ENCODE data around the gene NCF4. TPM values are rescaled to one million over a fixed set of nuclear protein-coding genes. Genes with fewer than 3 reads are reported as not detected.

Gene NCF4
- total and polyA plus RNA-seq, 2 donors (not counting 1 experiment from before 2014, with no cell fraction given) = 118 to 175 TPM

GRCh38 chr22:36862251-36863242 lies 1.7 kb downstream of the NCF4 start:
- no peaks in the 10 kb centered on the region for H3K27me3 ChIP-seq (replicated peaks in 1 of 4; ENCODE audit: control extremely low read depth in 1 of 4, control insufficient read depth in 3 of 4, insufficient read depth in 4 of 4, low read length in 3 of 4)
- peak overlapping the region; percentile 81 for H3K4me2 ChIP-seq (replicated peaks; ENCODE audit: low read depth, low read length, poor library complexity, severe bottlenecking)
- peak overlapping the region; percentile 38 for H2AFZ ChIP-seq (ENCODE audit: insufficient read depth, low read depth, low read length, poor library complexity, severe bottlenecking)
- peak overlapping the region; percentile 95 to 96 for H3K27ac ChIP-seq (ENCODE audit: low read length in 2 of 2)
- TF ChIP-seq EZH2 (IDR thresholded peaks at IDR 0.05; ENCODE audit: borderline replicate concordance, insufficient read depth, low read depth, low read length, poor library complexity, severe bottlenecking) = no peak
- TF ChIP-seq CTCF (IDR thresholded peaks at IDR 0.05) = no peak
- no peaks in the 10 kb centered on the region for H3K9me3 Mint-ChIP-seq (ENCODE audit: insufficient read depth)
- H3K79me2 ChIP-seq (ENCODE audit: control insufficient read depth, insufficient read depth, low read length) = peaks cover 37% of the 10 kb centered on the region
- H3K4me1 ChIP-seq (ENCODE audit: control insufficient read depth in 2 of 2, insufficient read depth in 2 of 2, low read length in 2 of 2) = peaks cover 35 to 50% of the 10 kb centered on the region in 2 donors
- peak overlapping the region; percentile 72 for H3K9ac ChIP-seq (ENCODE audit: low read length)
- peaks cover 14% of the 10 kb centered on the region for H4K20me1 ChIP-seq (ENCODE audit: control insufficient read depth, insufficient read depth, low read length, poor library complexity, severe bottlenecking)
- CTCF ChIA-PET = interaction anchor here (1.7 to 12.0 kb wide), 4 partner anchors 9 to 114 kb away, joined by 4 to 115 read pairs (median 24); partner anchors contain the start of gene CSF2RB
- DNase-seq (peak; percentile 61), ATAC-seq (ENCODE audit: low read depth) (peak; percentile 28)
- intact Hi-C loops (cut with micrococcal nuclease) = no loop called here
- peaks cover 0 to 41% of the 10 kb centered on the region in 2 experiments for H3K36me3 ChIP-seq (replicated peaks in 1 of 2; ENCODE audit: control extremely low read depth in 1 of 2, control insufficient read depth in 1 of 2, extremely low read depth in 1 of 2, insufficient read depth in 2 of 2, low read length in 1 of 2)
- H3K4me3 Mint-ChIP-seq = peak overlapping the region; percentile 82
- H3K27ac Mint-ChIP-seq = peak overlapping the region; percentile 95
- H3K9me3 ChIP-seq (ENCODE audit: control extremely low read depth in 1 of 3, control insufficient read depth in 2 of 3, insufficient read depth in 1 of 3, low read length in 2 of 3) = no peaks in the 10 kb centered on the region
- H3K27me3 Mint-ChIP-seq = no peaks in the 10 kb centered on the region
- WGBS (ENCODE audit: insufficient coverage) = 56% methylated on average over 24 of the region's 26 CpGs
- POLR2A ChIA-PET = no interaction called here
- peaks cover 61% of the 10 kb centered on the region for H3K4me1 Mint-ChIP-seq
- peak overlapping the region; percentile 57 to 88 (median 60) for H3K4me3 ChIP-seq (ENCODE audit: control extremely low read depth in 1 of 5, extremely low read depth in 1 of 5, insufficient read depth in 1 of 5, low read depth in 2 of 5, low read length in 4 of 5)

GRCh38 chr22:36863281-36863680 lies 2.5 kb downstream of the NCF4 start:
- POLR2A ChIA-PET = no interaction called here
- Mint-ChIP-seq H3K27ac (peak overlapping the region; percentile 95), H3K4me3 (peak overlapping the region; percentile 82), H3K4me1 (peaks cover 61% of the 10 kb centered on the region), H3K27me3 (no peaks in the 10 kb centered on the region), H3K9me3 (ENCODE audit: insufficient read depth) (no peaks in the 10 kb centered on the region)
- intact Hi-C loops (cut with micrococcal nuclease) = no loop called here
- no peak for DNase-seq
- peak overlapping the region; percentile 95 to 96 for H3K27ac ChIP-seq (ENCODE audit: low read length in 2 of 2)
- H2AFZ ChIP-seq (ENCODE audit: insufficient read depth, low read depth, low read length, poor library complexity, severe bottlenecking) = no peak overlapping the region
- H3K36me3 ChIP-seq (replicated peaks in 1 of 2; ENCODE audit: control extremely low read depth in 1 of 2, control insufficient read depth in 1 of 2, extremely low read depth in 1 of 2, insufficient read depth in 2 of 2, low read length in 1 of 2) = peaks cover 0 to 49% of the 10 kb centered on the region in 2 experiments
- TF ChIP-seq CTCF (IDR thresholded peaks at IDR 0.05) = no peak
- TF ChIP-seq EZH2 (IDR thresholded peaks at IDR 0.05; ENCODE audit: borderline replicate concordance, insufficient read depth, low read depth, low read length, poor library complexity, severe bottlenecking) = no peak
- 66% methylated on average over 9 of the region's 11 CpGs for WGBS (ENCODE audit: insufficient coverage)
- ATAC-seq (ENCODE audit: low read depth) = no peak
- H3K9ac ChIP-seq (ENCODE audit: low read length) = peak overlapping the region; percentile 72
- peaks cover 35 to 50% of the 10 kb centered on the region in 2 donors for H3K4me1 ChIP-seq (ENCODE audit: control insufficient read depth in 2 of 2, insufficient read depth in 2 of 2, low read length in 2 of 2)
- peaks cover 37% of the 10 kb centered on the region for H3K79me2 ChIP-seq (ENCODE audit: control insufficient read depth, insufficient read depth, low read length)
- peaks cover 14% of the 10 kb centered on the region for H4K20me1 ChIP-seq (ENCODE audit: control insufficient read depth, insufficient read depth, low read length, poor library complexity, severe bottlenecking)
- no peaks in the 10 kb centered on the region for H3K27me3 ChIP-seq (replicated peaks in 1 of 4; ENCODE audit: control extremely low read depth in 1 of 4, control insufficient read depth in 3 of 4, insufficient read depth in 4 of 4, low read length in 3 of 4)
- CTCF ChIA-PET = interaction anchor here (1.7 to 4.8 kb wide), 2 partner anchors 10 to 114 kb away, joined by 4 to 41 read pairs; no protein-coding TSS in a partner anchor
- H3K4me2 ChIP-seq (replicated peaks; ENCODE audit: low read depth, low read length, poor library complexity, severe bottlenecking) = peak overlapping the region; percentile 81
- no peak overlapping the region for H3K4me3 ChIP-seq (ENCODE audit: control extremely low read depth in 1 of 5, extremely low read depth in 1 of 5, insufficient read depth in 1 of 5, low read depth in 2 of 5, low read length in 4 of 5)
- no peaks in the 10 kb centered on the region for H3K9me3 ChIP-seq (ENCODE audit: control extremely low read depth in 1 of 3, control insufficient read depth in 2 of 3, insufficient read depth in 1 of 3, low read length in 2 of 3)

Measured in B cell (primary cell).